HepG2 (cell line): ENCODE measurements around the gene AFG1L. TPM values are rescaled to one million over a fixed set of nuclear protein-coding genes. Genes with fewer than 3 reads are reported as not detected.
A peak's percentile ranks its signal among the peaks of the same experiment; 100 is the strongest.

Experiments
- FOXC1 ChIP-seq: sonication (generic); formaldehyde crosslinking; IDR thresholded peaks from 2 replicates; pipeline ENCODE4 v1.8.0; 2022; ENCODE audit warnings: mild to moderate bottlenecking, missing genetic modification reagents, borderline replicate concordance
- MEIS1 ChIP-seq: sonication (generic); formaldehyde crosslinking; IDR thresholded peaks from 2 replicates; pipeline ENCODE4 v1.9.0; 2021; ENCODE audit warnings: mild to moderate bottlenecking, missing genetic modification reagents, moderate library complexity, borderline replicate concordance
- SOX13 ChIP-seq, 3 experiments: fragments of 450-650 bp in 1 of 3; sonication (generic) in 1 of 3; formaldehyde crosslinking in 1 of 3; IDR thresholded peaks in 2 of 3; conservative IDR thresholded peaks in 1 of 3; 2 replicates each; pipeline versions ENCODE4 v1.5.0 to v1.6.1; 2016 to 2020; ENCODE audit warnings: antibody characterized with exemption in 1 of 3, mild to moderate bottlenecking in 1 of 3, missing compliant biosample characterization in 1 of 3, missing genetic modification reagents in 1 of 3, moderate library complexity in 1 of 3
- STAG1 ChIP-seq: sonication (generic); formaldehyde crosslinking; IDR thresholded peaks from 2 replicates; pipeline ENCODE4 v1.4.0; 2020; ENCODE audit warnings: missing genetic modification reagents
- SUZ12 ChIP-seq: fragments of 150-350 bp; IDR thresholded peaks from 2 replicates; pipeline ENCODE4 v1.6.1; 2014; ENCODE audit warnings: low read depth, low read length
- U2AF2 ChIP-seq: fragments of 200-400 bp; formaldehyde crosslinking; IDR thresholded peaks from 2 replicates; pipeline ENCODE4 v1.6.1; 2017; ENCODE audit warnings: low read depth, mild to moderate bottlenecking, low read length
- ZFP91 ChIP-seq: sonication (generic); formaldehyde crosslinking; IDR thresholded peaks from 2 replicates; pipeline ENCODE4 v1.9.0; 2022; ENCODE audit warnings: missing genetic modification reagents, mild to moderate bottlenecking, borderline replicate concordance
- ZNF124 ChIP-seq: sonication (generic); formaldehyde crosslinking; IDR thresholded peaks from 2 replicates; pipeline ENCODE4 v1.4.0; 2020; ENCODE audit warnings: missing genetic modification reagents
- ZNF713 ChIP-seq: sonication (generic); formaldehyde crosslinking; IDR thresholded peaks from 2 replicates; pipeline ENCODE4 v1.4.0; 2020; ENCODE audit warnings: mild to moderate bottlenecking, missing genetic modification reagents
- polyA plus RNA-seq, 8 experiments: library from polyadenylated mRNA; depleted of rRNA in 3 of 8; stranded (reverse) in 7 of 8; unstranded in 1 of 8; fragments of >200 nt; fragmentation: Illumina TruSeq in 4 of 8; extraction: Trizol in 4 of 8; gene quantifications; 2 replicates each; pipeline versions ENCODE4 v1.2.1 to v1.2.3, GENCODE V29; 2011 to 2016; ENCODE audit warnings: low read depth in 4 of 8, missing spikeins in 1 of 8, mixed read lengths in 1 of 8; ENCODE audit not compliant: insufficient read depth in 1 of 8
- total RNA-seq, 5 experiments: library from RNA; depleted of rRNA; stranded (reverse); fragments of >200 nt; fragmentation: Illumina TruSeq; extraction: Trizol; gene quantifications; 2 replicates each; pipeline ENCODE4 v1.2.3, GENCODE V29; 2016; ENCODE audit warnings: low read depth in 1 of 5
- TF ChIP-seq, protein P1 (sequence below): sonication (generic); formaldehyde crosslinking; IDR thresholded peaks from 2 replicates; pipeline ENCODE4 v1.9.0; 2022; ENCODE audit warnings: low read depth, missing genetic modification reagents
- TF ChIP-seq, protein P2 (sequence below): sonication (generic); formaldehyde crosslinking; IDR thresholded peaks from 2 replicates; pipeline ENCODE4 v1.4.0; 2020; ENCODE audit warnings: missing genetic modification reagents, mild to moderate bottlenecking, borderline replicate concordance
- TF ChIP-seq, protein P3 (sequence below): sonication (generic); formaldehyde crosslinking; IDR thresholded peaks from 2 replicates; pipeline ENCODE4 v1.5.0; 2020; ENCODE audit warnings: missing genetic modification reagents
- TF ChIP-seq, protein P4 (sequence below): IDR thresholded peaks from 2 replicates; pipeline ENCODE4 v1.6.1; 2016; ENCODE audit warnings: missing compliant biosample characterization, missing genetic modification reagents, borderline replicate concordance
- TF ChIP-seq, protein P5 (sequence below): sonication (generic); formaldehyde crosslinking; IDR thresholded peaks from 2 replicates; pipeline ENCODE4; 2020; ENCODE audit warnings: missing genetic modification reagents, mild to moderate bottlenecking, borderline replicate concordance

The AFG1L gene
- total and polyA plus RNA-seq, 2 of the 13 experiments (the other 11 are each of a cell fraction or from before 2014, with no cell fraction given), result 3.1 to 14.0 TPM

DNA sequence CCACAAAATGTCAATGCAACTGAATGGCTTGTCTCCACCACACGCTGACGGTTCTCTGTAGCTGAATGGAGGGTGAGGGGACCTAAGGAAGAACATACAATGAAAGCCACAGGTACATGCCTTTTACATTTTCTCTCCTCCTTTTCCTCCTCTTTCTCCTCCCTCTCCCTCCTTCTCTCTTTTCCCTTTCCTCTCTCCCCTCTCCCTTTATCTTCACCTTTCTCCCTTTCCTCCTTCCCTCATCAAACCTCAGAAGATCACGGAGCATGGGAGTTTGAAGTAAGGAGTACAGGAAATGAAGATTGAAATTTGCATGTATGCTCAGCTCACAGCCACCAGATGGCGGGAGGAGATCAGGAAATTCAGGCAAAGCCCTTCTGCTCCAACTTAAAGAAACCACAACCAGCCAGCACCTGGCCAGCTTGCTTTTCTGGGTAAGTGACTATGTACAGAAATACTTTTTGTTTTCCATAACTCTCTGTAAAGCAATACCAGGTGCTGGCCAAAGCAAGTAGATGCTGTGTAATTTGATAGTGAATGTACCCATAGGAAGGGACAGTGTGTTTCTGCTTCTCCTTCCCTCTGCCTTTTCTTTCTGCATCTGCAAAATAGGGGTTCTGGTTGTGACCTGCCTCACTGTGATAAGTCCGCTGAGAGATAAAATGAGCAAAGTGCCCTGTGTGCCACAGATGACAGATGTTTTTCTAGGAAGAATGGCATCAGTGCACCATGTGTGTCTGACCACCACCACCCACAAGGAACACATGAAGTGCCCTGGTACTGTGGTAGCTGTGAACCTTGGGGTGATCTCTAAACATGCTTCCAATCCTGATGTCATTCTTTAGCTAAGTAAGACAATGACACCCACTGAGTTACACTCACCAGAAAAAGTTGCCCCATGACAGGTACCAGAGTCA lies 247.2 kb downstream of the AFG1L start (continued):
- TF ChIP-seq, protein P1, sequence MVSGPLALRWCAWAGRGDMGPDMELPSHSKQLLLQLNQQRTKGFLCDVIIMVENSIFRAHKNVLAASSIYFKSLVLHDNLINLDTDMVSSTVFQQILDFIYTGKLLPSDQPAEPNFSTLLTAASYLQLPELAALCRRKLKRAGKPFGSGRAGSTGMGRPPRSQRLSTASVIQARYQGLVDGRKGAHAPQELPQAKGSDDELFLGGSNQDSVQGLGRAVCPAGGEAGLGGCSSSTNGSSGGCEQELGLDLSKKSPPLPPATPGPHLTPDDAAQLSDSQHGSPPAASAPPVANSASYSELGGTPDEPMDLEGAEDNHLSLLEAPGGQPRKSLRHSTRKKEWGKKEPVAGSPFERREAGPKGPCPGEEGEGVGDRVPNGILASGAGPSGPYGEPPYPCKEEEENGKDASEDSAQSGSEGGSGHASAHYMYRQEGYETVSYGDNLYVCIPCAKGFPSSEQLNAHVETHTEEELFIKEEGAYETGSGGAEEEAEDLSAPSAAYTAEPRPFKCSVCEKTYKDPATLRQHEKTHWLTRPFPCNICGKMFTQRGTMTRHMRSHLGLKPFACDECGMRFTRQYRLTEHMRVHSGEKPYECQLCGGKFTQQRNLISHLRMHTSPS, result no peak
- TF ChIP-seq STAG1 (CRISPR knock-in tag) (peak; percentile 99), SUZ12 (no peak), U2AF2 (no peak), ZNF124 (CRISPR knock-in tag) (no peak), ZFP91 (CRISPR knock-in tag) (no peak; the same call in 1 of the 2 replicates), MEIS1 (CRISPR knock-in tag) (no peak), ZNF713 (CRISPR knock-in tag) (no peak), FOXC1 (CRISPR knock-in tag) (0 out of 2 replicates have a peak, but pooled peaks have one; percentile 37), SOX13 (IDR thresholded peaks at IDR 0.05) (no peak), SOX13 (CRISPR knock-in tag; conservative IDR thresholded peaks at IDR 0.05 in 1 of 2, IDR thresholded peaks at IDR 0.05 in 1 of 2) (peak in 1 of 2 experiments; percentile 10; a peak in 1 of 4 replicates)
- TF ChIP-seq, protein P2, sequence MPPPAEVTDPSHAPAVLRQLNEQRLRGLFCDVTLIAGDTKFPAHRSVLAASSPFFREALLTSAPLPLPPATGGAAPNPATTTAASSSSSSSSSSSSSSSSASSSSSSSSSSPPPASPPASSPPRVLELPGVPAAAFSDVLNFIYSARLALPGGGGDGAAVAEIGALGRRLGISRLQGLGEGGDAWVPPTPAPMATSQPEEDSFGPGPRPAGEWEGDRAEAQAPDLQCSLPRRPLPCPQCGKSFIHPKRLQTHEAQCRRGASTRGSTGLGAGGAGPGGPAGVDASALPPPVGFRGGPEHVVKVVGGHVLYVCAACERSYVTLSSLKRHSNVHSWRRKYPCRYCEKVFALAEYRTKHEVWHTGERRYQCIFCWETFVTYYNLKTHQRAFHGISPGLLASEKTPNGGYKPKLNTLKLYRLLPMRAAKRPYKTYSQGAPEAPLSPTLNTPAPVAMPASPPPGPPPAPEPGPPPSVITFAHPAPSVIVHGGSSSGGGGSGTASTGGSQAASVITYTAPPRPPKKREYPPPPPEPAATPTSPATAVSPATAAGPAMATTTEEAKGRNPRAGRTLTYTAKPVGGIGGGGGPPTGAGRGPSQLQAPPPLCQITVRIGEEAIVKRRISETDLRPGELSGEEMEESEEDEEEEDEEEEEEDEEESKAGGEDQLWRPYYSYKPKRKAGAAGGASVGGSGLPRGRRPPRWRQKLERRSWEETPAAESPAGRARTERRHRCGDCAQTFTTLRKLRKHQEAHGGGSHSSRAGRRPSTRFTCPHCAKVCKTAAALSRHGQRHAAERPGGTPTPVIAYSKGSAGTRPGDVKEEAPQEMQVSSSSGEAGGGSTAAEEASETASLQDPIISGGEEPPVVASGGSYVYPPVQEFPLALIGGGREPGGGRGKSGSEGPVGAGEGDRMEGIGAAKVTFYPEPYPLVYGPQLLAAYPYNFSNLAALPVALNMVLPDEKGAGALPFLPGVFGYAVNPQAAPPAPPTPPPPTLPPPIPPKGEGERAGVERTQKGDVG (CRISPR knock-in tag), result no peak
- TF ChIP-seq, protein P3, sequence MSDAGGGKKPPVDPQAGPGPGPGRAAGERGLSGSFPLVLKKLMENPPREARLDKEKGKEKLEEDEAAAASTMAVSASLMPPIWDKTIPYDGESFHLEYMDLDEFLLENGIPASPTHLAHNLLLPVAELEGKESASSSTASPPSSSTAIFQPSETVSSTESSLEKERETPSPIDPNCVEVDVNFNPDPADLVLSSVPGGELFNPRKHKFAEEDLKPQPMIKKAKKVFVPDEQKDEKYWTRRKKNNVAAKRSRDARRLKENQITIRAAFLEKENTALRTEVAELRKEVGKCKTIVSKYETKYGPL (CRISPR knock-in tag), result no peak
- TF ChIP-seq, protein P4, sequence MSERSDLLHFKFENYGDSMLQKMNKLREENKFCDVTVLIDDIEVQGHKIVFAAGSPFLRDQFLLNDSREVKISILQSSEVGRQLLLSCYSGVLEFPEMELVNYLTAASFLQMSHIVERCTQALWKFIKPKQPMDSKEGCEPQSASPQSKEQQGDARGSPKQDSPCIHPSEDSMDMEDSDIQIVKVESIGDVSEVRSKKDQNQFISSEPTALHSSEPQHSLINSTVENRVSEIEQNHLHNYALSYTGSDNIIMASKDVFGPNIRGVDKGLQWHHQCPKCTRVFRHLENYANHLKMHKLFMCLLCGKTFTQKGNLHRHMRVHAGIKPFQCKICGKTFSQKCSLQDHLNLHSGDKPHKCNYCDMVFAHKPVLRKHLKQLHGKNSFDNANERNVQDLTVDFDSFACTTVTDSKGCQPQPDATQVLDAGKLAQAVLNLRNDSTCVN, result 0 out of 2 replicates have a peak, but pooled peaks have one; percentile 42
- TF ChIP-seq, protein P5, sequence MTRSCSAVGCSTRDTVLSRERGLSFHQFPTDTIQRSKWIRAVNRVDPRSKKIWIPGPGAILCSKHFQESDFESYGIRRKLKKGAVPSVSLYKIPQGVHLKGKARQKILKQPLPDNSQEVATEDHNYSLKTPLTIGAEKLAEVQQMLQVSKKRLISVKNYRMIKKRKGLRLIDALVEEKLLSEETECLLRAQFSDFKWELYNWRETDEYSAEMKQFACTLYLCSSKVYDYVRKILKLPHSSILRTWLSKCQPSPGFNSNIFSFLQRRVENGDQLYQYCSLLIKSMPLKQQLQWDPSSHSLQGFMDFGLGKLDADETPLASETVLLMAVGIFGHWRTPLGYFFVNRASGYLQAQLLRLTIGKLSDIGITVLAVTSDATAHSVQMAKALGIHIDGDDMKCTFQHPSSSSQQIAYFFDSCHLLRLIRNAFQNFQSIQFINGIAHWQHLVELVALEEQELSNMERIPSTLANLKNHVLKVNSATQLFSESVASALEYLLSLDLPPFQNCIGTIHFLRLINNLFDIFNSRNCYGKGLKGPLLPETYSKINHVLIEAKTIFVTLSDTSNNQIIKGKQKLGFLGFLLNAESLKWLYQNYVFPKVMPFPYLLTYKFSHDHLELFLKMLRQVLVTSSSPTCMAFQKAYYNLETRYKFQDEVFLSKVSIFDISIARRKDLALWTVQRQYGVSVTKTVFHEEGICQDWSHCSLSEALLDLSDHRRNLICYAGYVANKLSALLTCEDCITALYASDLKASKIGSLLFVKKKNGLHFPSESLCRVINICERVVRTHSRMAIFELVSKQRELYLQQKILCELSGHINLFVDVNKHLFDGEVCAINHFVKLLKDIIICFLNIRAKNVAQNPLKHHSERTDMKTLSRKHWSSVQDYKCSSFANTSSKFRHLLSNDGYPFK (CRISPR knock-in tag), result no peak
